Spleen (tissue), 11 donors: ENCODE data around the gene DIP2C. TPM values are rescaled to one million over a fixed set of nuclear protein-coding genes. Genes with fewer than 3 reads are reported as not detected.

Experiments used
- DNase-seq: peaks from one replicate; pipeline ENCODE4 v3.0.0-alpha.2; 2020
- H3K27ac ChIP-seq, 8 donors: fragments of 200-600 bp; sonication (generic) in 7 of 8; 1 replicate in 4 of 8; 2 replicates in 4 of 8; pipeline versions ENCODE4 v1.5.0 to v1.8.0; 2016 to 2021; ENCODE audit warnings: inconsistent platforms in 4 of 8, mild to moderate bottlenecking in 4 of 8, moderate library complexity in 1 of 8
- H3K27me3 ChIP-seq, 7 donors: fragments of 200-600 bp; sonication (generic) in 6 of 7; replicated peaks in 1 of 7; 1 replicate in 4 of 7; 2 replicates in 3 of 7; pipeline versions ENCODE4 v1.5.0 to v1.8.0; 2016 to 2021; ENCODE audit warnings: inconsistent platforms in 3 of 7, mild to moderate bottlenecking in 1 of 7
- H3K36me3 ChIP-seq, 6 donors: fragments of 200-600 bp; sonication (generic) in 5 of 6; 1 replicate in 4 of 6; 2 replicates in 2 of 6; pipeline versions ENCODE4 v1.5.0 to v1.8.0; 2016 to 2021; ENCODE audit warnings: inconsistent platforms in 2 of 6
- H3K4me1 ChIP-seq, 6 donors: fragments of 200-600 bp; sonication (generic) in 5 of 6; 1 replicate in 3 of 6; 2 replicates in 3 of 6; pipeline versions ENCODE4 v1.5.0 to v1.8.0; 2016 to 2021; ENCODE audit warnings: inconsistent platforms in 3 of 6
- H3K4me3 ChIP-seq, 8 donors: fragments of 200-600 bp; sonication (generic) in 7 of 8; 1 replicate in 4 of 8; 2 replicates in 4 of 8; pipeline versions ENCODE4 v1.5.0 to v1.8.0; 2016 to 2021; ENCODE audit warnings: inconsistent platforms in 4 of 8, mild to moderate bottlenecking in 4 of 8, moderate library complexity in 2 of 8
- H3K9me3 ChIP-seq, 8 donors: fragments of 200-600 bp; sonication (generic) in 7 of 8; 1 replicate in 4 of 8; 2 replicates in 4 of 8; pipeline versions ENCODE4 v1.5.0 to v1.8.0; 2016 to 2021; ENCODE audit warnings: inconsistent platforms in 4 of 8
- CTCF ChIP-seq, 11 experiments: fragments of 200-600 bp in 7 of 11; fragments of 450-650 bp in 4 of 11; sonication (generic) in 4 of 11; IDR thresholded peaks in 8 of 11; conservative IDR thresholded peaks in 3 of 11; 1 replicate in 7 of 11; 2 replicates in 4 of 11; pipeline versions ENCODE4 v1.4.0 to v1.8.0; 2016 to 2021; ENCODE audit warnings: antibody characterized with exemption in 11 of 11, inconsistent platforms in 4 of 11, mild to moderate bottlenecking in 1 of 11
- POLR2A ChIP-seq, 3 donors: fragments of 450-650 bp; IDR thresholded peaks; one replicate each; pipeline ENCODE4 v1.5.1; 2017; ENCODE audit warnings: antibody characterized with exemption in 3 of 3, mild to moderate bottlenecking in 1 of 3
- POLR2AphosphoS5 ChIP-seq, 3 donors: sonication (generic); formaldehyde crosslinking; IDR thresholded peaks; one replicate each; pipeline ENCODE4 v1.5.1; 2017; ENCODE audit warnings: antibody characterized with exemption in 3 of 3
- WGBS, 5 donors: extraction: QIAGEN DNeasy Blood & Tissue Kit in 3 of 5; methylation state at CpG; one replicate each; pipeline versions ENCODE4 v1.1.5 to v1.1.7; 2013 to 2018; 5-methylcytosine and 5-hydroxymethylcytosine counted together
- intact Hi-C: fragments of 100-400 bp; cut with DNase I; formaldehyde crosslinking; loops from one replicate; pipeline ENCODE4 v1.15.0; 2023; ENCODE audit warnings: low total_unique reads
- polyA plus RNA-seq, 3 donors: library from polyadenylated mRNA; stranded (reverse); fragments of 200-250 nt; gene quantifications; one replicate each; pipeline ENCODE4 v1.2.1, GENCODE V29; 2013
- total RNA-seq, 7 donors: library from RNA; depleted of rRNA in 3 of 7; stranded (reverse); fragments of >200 nt in 3 of 7; fragmentation: NEBNext Ultra II Directional in 4 of 7; extraction: Animal tissue kit (Norgen Biotek cat#: 25700) in 4 of 7; gene quantifications; one replicate each; pipeline versions ENCODE4 v1.1.0 to v1.2.1, GENCODE V29; 2016 to 2021
- donor health status: healthy with polysubstance abuse.
- donor health status: DM: no; HTN: no; CAD: no; lungs with moderate emphysema.
- donor health status: DM: no; HTN: no; CAD: no.
- donor health status: Bipolar disorder and iron deficiency.
- donor health status: healthy.
- donor health status: DM: no; HTN: no; CAD: no.
- donor health status: DM: yes; HTN: yes; CAD: no.

The DIP2C gene
- total and polyA plus RNA-seq, 10 donors, result 2.2 to 13.1 (median 9.0) TPM

GRCh38 chr10:691216-691615 is 1.7 kb upstream of the DIP2C start:
- DNase-seq, result no peak
- Histone ChIP-seq H3K4me1 (peaks cover 0 to 27% (median 10%) of the 10 kb centered on the region in 6 donors), H3K36me3 (no peaks in the 10 kb centered on the region), H3K27me3 (peaks cover 0 to 91% (median 14%) of the 10 kb centered on the region in 7 donors), H3K9me3 (no peaks in the 10 kb centered on the region), H3K4me3 (no peak overlapping the region), H3K27ac (no peak overlapping the region)
- intact Hi-C loops, result no loop called here
- WGBS, 5 donors, result 87 to 90% (median 89%) methylated on average over 18 of the region's 18 CpGs
- TF ChIP-seq POLR2A (IDR thresholded peaks at IDR 0.05) (no peak), CTCF (IDR thresholded peaks at IDR 0.05 in 8 of 11, conservative IDR thresholded peaks at IDR 0.05 in 3 of 11) (no peak), POLR2AphosphoS5 (IDR thresholded peaks at IDR 0.05) (no peak)

DNA sequence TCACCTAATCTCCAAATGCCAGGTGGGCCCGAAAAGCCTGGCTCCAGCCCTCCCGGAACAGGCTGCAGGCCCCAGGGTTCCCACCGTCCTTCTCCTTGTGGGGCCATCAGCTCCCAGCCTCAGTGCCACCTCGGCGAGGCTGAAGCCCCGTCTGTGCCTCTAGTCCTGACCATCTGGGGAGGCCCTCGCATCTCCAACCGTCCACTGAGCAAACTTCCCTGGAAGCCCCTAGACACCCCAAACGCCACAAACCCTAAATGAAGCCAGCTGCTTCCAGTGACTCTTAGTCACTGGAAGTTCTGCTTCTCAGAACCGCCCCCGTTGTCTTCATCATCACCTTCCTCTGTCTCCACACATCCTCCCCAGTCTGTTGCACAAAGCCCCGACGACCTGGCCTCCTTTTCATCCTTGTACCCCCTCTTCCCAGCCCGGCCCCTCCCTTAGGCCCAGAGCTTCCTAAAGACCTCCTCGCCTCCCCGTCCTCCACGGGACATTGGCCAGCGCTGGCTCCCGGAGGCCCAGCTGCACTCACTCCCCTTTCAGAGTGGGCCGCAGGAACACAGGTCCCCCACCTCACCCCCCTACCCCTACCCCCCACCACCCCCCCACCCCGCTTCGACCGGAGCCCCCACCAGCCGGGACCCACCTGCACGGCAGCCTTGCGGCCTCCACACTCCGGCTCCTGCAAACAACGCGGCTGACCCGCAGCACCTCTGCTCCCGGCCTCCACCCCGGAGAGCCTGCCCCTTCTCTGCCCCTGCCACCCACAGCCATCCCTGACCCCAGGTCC is 1.1 kb upstream of the DIP2C start:
- peak overlapping the region in 7 of 8 donors; percentile 46 to 77 (median 69) for H3K27ac ChIP-seq
- 74 to 77% (median 74%) methylated on average over 26 to 32 of the region's 32 CpGs for WGBS, 5 donors
- H3K4me3 ChIP-seq, result peak overlapping the region; percentile 18 to 72 (median 28)
- peaks cover 0 to 27% (median 10%) of the 10 kb centered on the region in 6 donors for H3K4me1 ChIP-seq
- H3K27me3 ChIP-seq, result peaks cover 0 to 89% (median 14%) of the 10 kb centered on the region in 7 donors
- intact Hi-C loops, result no loop called here
- DNase-seq, result no peak
- no peaks in the 10 kb centered on the region for H3K36me3 ChIP-seq
- TF ChIP-seq POLR2A (IDR thresholded peaks at IDR 0.05) (no peak), CTCF (IDR thresholded peaks at IDR 0.05 in 8 of 11, conservative IDR thresholded peaks at IDR 0.05 in 3 of 11) (no peak), POLR2AphosphoS5 (IDR thresholded peaks at IDR 0.05) (no peak)
- peaks cover 0 to under 1% (median 0%) of the 10 kb centered on the region in 8 donors for H3K9me3 ChIP-seq

DNA sequence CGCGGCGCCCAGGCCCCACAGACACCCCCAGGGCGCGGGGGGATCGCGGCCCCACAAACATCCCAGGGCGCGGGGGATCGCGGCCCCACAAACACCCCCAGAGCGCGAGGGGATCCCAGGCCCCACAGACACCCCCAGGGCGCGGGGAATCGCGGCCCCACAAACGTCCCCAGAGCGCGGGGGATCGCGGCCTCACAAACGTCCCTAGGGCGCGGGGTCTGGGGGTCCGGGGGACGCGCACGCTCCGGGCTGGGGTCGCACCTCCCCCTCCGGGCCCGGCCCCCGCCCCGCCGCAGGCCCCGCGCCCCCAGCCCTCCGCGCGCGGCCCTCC is 382 bp downstream of the DIP2C start:
- H3K27ac ChIP-seq, result peak overlapping the region in 7 of 8 donors; percentile 65 to 78 (median 75)
- 1 to 13% (median 3%) methylated on average over 7 to 42 of the region's 42 CpGs for WGBS, 5 donors
- peaks cover 0 to 27% (median 10%) of the 10 kb centered on the region in 6 donors for H3K4me1 ChIP-seq
- peak overlapping the region; percentile 40 to 72 (median 52) for H3K4me3 ChIP-seq
- peaks cover 0 to 6% (median 0%) of the 10 kb centered on the region in 8 donors for H3K9me3 ChIP-seq
- intact Hi-C loops, result loop anchor here (10.0 kb wide), 1 partner anchor 174 kb away; no protein-coding TSS in a partner anchor
- H3K36me3 ChIP-seq, result no peaks in the 10 kb centered on the region
- no peak for TF ChIP-seq CTCF (IDR thresholded peaks at IDR 0.05 in 8 of 11, conservative IDR thresholded peaks at IDR 0.05 in 3 of 11)
- peak in 1 of 3 donors; percentile 2 for TF ChIP-seq POLR2AphosphoS5 (IDR thresholded peaks at IDR 0.05)
- no peak for TF ChIP-seq POLR2A (IDR thresholded peaks at IDR 0.05)
- no peak for DNase-seq
- H3K27me3 ChIP-seq, result peaks cover 0 to 79% (median 14%) of the 10 kb centered on the region in 7 donors
